Panc1 (cell line): ENCODE results near the gene PRICKLE3. TPM values are rescaled to one million over a fixed set of nuclear protein-coding genes. Genes with fewer than 3 reads are reported as not detected.

Source experiments
- ATAC-seq: fragments of 200-7000 bp; cut with Tn5 transposase; 2 replicates; pipeline ENCODE4 v1.9.1; 2020; ENCODE audit warnings: mild to moderate bottlenecking, moderate library complexity
- BruUV-seq: library from RNA; stranded (reverse); fragments of 400-500 nt; replicated peaks from 2 replicates; lab custom pipeline; 2021; lab: Mats Ljungman, UMichigan
- CTCF ChIA-PET: fragments of 300-600 bp; sonication (Branson Sonifier 250); formaldehyde crosslinking; loops from one replicate; lab custom pipeline; 2022; ENCODE audit warnings: antibody characterized with exemption; lab: Charles Lee
- POLR2A ChIA-PET: fragments of 300-600 bp; sonication (Branson Sonifier 250); formaldehyde crosslinking; loops from one replicate; lab custom pipeline; 2022; ENCODE audit warnings: antibody characterized with exemption; lab: Charles Lee
- DNase-seq: peaks from one replicate; pipeline ENCODE4 v3.0.0-alpha.2; 2010; ENCODE audit warnings: low read depth, low spot score
- H3K27ac ChIP-seq: 2 replicates; pipeline ENCODE4 v1.5.1; 2011; ENCODE audit warnings: mild to moderate bottlenecking, low read length, inconsistent platforms
- H3K27me3 ChIP-seq: fragments of 200-500 bp; sonication (Bioruptor generic); 2 replicates; pipeline ENCODE4 v1.6.0; 2014; ENCODE audit warnings: low read length, inconsistent platforms; ENCODE audit not compliant: control insufficient read depth, insufficient read depth
- H3K36me3 ChIP-seq: fragments of 200-500 bp; sonication (Bioruptor generic); 2 replicates; pipeline ENCODE4 v1.5.1; 2014; ENCODE audit warnings: inconsistent platforms, mild to moderate bottlenecking, low read length, moderate library complexity; ENCODE audit not compliant: control insufficient read depth, insufficient read depth
- H3K4me1 ChIP-seq: 2 replicates; pipeline ENCODE4 v1.5.1; 2011; ENCODE audit warnings: inconsistent platforms, mild to moderate bottlenecking, low read length, moderate library complexity; ENCODE audit not compliant: control insufficient read depth, insufficient read depth
- H3K4me3 ChIP-seq, 2 experiments: 2 replicates each; pipeline ENCODE4 v1.5.1; 2011 to 2012; ENCODE audit warnings: low read depth in 2 of 2, low read length in 2 of 2, mild to moderate bottlenecking in 2 of 2, inconsistent platforms in 1 of 2, moderate library complexity in 1 of 2
- H3K9me3 ChIP-seq: fragments of 200-500 bp; sonication (Bioruptor generic); 2 replicates; pipeline ENCODE4 v1.5.1; 2014; ENCODE audit warnings: low read depth, mild to moderate bottlenecking, inconsistent platforms, low read length, moderate library complexity; ENCODE audit not compliant: control insufficient read depth, insufficient read depth
- POLR2AphosphoS5 ChIP-seq: IDR thresholded peaks from 2 replicates; pipeline ENCODE4 v1.6.1; 2012; ENCODE audit warnings: mild to moderate bottlenecking, low read depth, low read length, moderate library complexity
- SIN3A ChIP-seq: IDR thresholded peaks from 2 replicates; pipeline ENCODE4 v1.6.1; 2012; ENCODE audit warnings: low read depth, mild to moderate bottlenecking, low read length, moderate library complexity, borderline replicate concordance; ENCODE audit not compliant: insufficient read depth
- TCF7L2 ChIP-seq: IDR thresholded peaks from 2 replicates; pipeline ENCODE4 v1.6.1; 2011; ENCODE audit warnings: mild to moderate bottlenecking, low read depth, low read length, inconsistent platforms
- in situ Hi-C: cut with HindIII; loops from 2 replicates; pipeline ENCODE4 v1.10.0; 2016; ENCODE audit warnings: low sequenced_read_pairs, low pct_unique_long_range_greater_than_20kb
- intact Hi-C: fragments of 100-400 bp; cut with micrococcal nuclease; formaldehyde crosslinking; loops from one replicate; pipeline ENCODE4 v1.10.0; 2022; ENCODE audit not compliant: unreplicated experiment
- total RNA-seq: library from RNA; stranded (reverse); gene quantifications from one replicate; pipeline ENCODE4 v1.2.1, GENCODE V29; 2021; ENCODE audit not compliant: unreplicated experiment
- TF ChIP-seq, protein P1 (sequence below): fragments of 450-650 bp; IDR thresholded peaks from 2 replicates; pipeline ENCODE4 v1.5.1; 2017; ENCODE audit warnings: mild to moderate bottlenecking
- TF ChIP-seq, protein P2 (sequence below), 2 experiments: IDR thresholded peaks; 2 replicates each; pipeline ENCODE4 v1.6.1; 2011 to 2012; ENCODE audit warnings: low read depth in 2 of 2, control low read depth in 1 of 2, low read length in 1 of 2, mild to moderate bottlenecking in 1 of 2, moderate library complexity in 1 of 2; ENCODE audit not compliant: insufficient read depth in 1 of 2

The PRICKLE3 gene
- total RNA-seq, 1 experiment from 2014 or later: 40.1 TPM

DNA sequence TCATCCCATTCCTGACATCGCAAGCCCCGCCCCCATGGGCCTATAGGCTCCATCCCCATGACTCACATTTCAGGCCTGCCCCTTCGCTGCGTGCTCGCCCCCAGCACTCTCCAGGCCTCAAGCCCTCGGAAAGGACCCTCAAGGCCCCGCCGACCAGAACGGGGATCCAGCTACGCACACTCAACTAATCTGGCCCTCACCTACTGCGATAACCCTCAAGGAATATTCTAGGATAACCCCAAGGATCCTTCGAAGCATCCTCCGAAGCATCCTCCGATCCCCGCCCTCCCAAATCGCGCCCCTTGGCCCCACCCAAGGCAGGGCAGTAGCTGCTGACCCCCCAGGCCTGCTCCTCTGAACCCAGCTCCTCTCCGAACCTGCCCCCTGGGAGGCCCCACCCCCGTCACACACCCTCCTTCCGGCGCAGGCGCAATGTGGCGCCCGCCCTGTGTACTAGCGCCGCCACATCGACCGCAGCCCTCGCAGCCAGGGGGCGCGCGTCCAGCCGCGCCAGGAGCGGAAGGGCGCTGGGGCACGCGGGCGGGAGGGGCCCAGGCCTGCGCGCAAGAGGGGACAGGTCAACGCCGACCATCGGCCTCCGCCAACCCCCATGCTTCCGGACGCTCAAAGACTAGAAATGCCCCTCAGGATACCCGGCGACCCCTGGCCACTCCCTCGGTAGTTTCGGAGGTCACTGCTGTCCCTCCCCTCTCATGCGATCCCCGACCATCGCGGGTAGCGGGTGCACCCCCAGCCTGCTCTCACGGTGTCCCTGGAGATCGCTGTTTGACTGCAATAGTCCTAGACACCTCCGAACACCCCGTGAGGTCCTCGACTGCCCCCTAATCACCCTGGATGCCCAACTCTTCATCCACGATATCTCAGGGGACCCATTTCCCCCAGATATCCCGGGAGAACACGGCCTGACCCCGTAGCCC, 30.0 kb downstream of the PRICKLE3 start:
- DNase-seq: no peak
- Histone ChIP-seq H3K4me1 (peaks cover 4% of the 10 kb centered on the region; the same call in 1 of the 2 replicates), H3K36me3 (no peaks in the 10 kb centered on the region), H3K27ac (peak overlapping the region; percentile 82), H3K27me3 (no peaks in the 10 kb centered on the region), H3K4me3 (peak overlapping the region; percentile 45 to 57), H3K9me3 (no peaks in the 10 kb centered on the region)
- POLR2A ChIA-PET: no interaction called here
- intact Hi-C loops: no loop called here
- no TSS peak for BruUV-seq
- TF ChIP-seq, protein P1, sequence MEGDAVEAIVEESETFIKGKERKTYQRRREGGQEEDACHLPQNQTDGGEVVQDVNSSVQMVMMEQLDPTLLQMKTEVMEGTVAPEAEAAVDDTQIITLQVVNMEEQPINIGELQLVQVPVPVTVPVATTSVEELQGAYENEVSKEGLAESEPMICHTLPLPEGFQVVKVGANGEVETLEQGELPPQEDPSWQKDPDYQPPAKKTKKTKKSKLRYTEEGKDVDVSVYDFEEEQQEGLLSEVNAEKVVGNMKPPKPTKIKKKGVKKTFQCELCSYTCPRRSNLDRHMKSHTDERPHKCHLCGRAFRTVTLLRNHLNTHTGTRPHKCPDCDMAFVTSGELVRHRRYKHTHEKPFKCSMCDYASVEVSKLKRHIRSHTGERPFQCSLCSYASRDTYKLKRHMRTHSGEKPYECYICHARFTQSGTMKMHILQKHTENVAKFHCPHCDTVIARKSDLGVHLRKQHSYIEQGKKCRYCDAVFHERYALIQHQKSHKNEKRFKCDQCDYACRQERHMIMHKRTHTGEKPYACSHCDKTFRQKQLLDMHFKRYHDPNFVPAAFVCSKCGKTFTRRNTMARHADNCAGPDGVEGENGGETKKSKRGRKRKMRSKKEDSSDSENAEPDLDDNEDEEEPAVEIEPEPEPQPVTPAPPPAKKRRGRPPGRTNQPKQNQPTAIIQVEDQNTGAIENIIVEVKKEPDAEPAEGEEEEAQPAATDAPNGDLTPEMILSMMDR: peak; percentile 92
- TF ChIP-seq POLR2AphosphoS5: no peak; the same call in 1 of the 2 replicates
- in situ Hi-C loops: no loop called here
- CTCF ChIA-PET: interaction anchor here (0.6 to 1.2 kb wide), 7 partner anchors 8 to 419 kb away, joined by 3 to 8 read pairs (median 3); no protein-coding TSS in a partner anchor
- peak; percentile 95 for ATAC-seq

DNA sequence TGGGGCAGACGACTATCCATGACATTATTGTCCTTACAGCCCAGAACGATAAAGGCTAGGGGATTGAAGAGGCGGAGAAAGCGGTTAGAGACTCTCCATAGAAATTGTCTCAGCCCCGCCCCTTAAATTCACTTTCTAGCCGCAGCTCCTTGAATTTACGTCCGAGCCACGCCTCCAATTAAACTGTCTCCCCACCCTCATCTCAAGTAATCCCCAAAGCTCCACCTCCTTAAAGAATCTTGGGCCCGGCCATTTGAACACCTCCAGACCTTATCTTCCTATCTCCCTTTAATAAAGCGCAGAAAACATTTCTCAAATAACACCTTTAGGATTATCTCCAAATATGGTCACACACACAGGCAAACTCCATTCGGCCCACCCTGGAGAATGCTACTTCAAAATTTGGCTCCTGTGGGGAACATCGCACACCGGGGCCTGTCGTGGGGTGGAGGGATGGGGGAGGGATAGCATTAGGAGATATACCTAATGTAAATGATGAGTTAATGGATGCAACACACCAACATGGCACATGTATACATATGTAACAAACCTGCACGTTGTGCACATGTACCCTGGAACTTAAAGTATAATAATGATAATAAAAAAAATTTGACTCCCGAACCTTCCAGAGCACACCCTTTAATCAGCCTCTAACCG, 30.8 kb downstream of the PRICKLE3 start:
- TSS peak; percentile 84 for BruUV-seq
- Histone ChIP-seq H3K27ac (peak overlapping the region; percentile 82), H3K4me1 (peaks cover 4% of the 10 kb centered on the region; the same call in 1 of the 2 replicates), H3K27me3 (no peaks in the 10 kb centered on the region), H3K36me3 (no peaks in the 10 kb centered on the region), H3K4me3 (peak overlapping the region; percentile 45 to 57), H3K9me3 (no peaks in the 10 kb centered on the region)
- no peak for TF ChIP-seq TCF7L2
- TF ChIP-seq, protein P2, sequence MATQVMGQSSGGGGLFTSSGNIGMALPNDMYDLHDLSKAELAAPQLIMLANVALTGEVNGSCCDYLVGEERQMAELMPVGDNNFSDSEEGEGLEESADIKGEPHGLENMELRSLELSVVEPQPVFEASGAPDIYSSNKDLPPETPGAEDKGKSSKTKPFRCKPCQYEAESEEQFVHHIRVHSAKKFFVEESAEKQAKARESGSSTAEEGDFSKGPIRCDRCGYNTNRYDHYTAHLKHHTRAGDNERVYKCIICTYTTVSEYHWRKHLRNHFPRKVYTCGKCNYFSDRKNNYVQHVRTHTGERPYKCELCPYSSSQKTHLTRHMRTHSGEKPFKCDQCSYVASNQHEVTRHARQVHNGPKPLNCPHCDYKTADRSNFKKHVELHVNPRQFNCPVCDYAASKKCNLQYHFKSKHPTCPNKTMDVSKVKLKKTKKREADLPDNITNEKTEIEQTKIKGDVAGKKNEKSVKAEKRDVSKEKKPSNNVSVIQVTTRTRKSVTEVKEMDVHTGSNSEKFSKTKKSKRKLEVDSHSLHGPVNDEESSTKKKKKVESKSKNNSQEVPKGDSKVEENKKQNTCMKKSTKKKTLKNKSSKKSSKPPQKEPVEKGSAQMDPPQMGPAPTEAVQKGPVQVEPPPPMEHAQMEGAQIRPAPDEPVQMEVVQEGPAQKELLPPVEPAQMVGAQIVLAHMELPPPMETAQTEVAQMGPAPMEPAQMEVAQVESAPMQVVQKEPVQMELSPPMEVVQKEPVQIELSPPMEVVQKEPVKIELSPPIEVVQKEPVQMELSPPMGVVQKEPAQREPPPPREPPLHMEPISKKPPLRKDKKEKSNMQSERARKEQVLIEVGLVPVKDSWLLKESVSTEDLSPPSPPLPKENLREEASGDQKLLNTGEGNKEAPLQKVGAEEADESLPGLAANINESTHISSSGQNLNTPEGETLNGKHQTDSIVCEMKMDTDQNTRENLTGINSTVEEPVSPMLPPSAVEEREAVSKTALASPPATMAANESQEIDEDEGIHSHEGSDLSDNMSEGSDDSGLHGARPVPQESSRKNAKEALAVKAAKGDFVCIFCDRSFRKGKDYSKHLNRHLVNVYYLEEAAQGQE (IDR thresholded peaks at IDR 0.05; ENCODE audit: insufficient read depth in 1 of 2, low read depth in 2 of 2, low read length in 1 of 2): no peak
- no peak for TF ChIP-seq POLR2AphosphoS5
- TF ChIP-seq, protein P1: no peak
- no peak for TF ChIP-seq SIN3A
- ChIA-PET CTCF (interaction anchor here (0.6 to 1.2 kb wide), 7 partner anchors 9 to 418 kb away, joined by 3 to 8 read pairs (median 3); no protein-coding TSS in a partner anchor), POLR2A (no interaction called here)
- DNase-seq: no peak
- in situ Hi-C loops: no loop called here
- intact Hi-C loops: no loop called here
- peak; percentile 57 for ATAC-seq
